Erythroblast (primary cell): Measurements from ENCODE around the gene RBFOX2.

ENCODE experiments used
- GATA1 ChIP-seq: IDR thresholded peaks from 2 replicates; pipeline ENCODE4 v1.6.1; 2011; ENCODE audit warnings: low read depth, mild to moderate bottlenecking, control low read depth, low read length, moderate library complexity
- POLR2A ChIP-seq: IDR thresholded peaks from 2 replicates; pipeline ENCODE4 v1.6.1; 2011; ENCODE audit warnings: mild to moderate bottlenecking, low read length

DNA sequence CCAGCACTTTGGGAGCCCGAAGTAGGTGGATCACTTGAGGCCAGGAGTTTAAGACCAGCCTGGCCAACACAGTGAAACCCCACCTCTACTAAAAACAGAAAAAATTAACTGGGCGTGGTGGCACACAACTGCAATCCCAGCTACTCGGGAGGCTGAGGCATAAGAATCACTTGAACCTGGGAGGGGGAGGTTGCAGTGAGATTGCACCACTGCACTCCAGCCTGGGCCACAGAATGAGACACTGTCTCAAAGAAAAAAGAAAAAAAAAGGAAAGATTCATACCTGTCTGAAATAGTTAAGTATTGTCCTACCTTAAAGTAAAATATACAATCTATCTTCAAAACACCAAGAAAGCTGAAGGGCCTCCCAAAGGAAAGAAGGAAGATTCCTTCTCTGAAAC is 20.1 kb downstream of the RBFOX2 start:
- no peak for TF ChIP-seq POLR2A
- no peak for TF ChIP-seq GATA1
